Keratinocyte (primary cell): Measurements from ENCODE around the gene PTPN6. TPM values are rescaled to one million over a fixed set of nuclear protein-coding genes. Genes with fewer than 3 reads are reported as not detected.

Experiments used
- DNase-seq: peaks from one replicate; pipeline ENCODE4 v3.0.0-alpha.2; 2011; ENCODE audit warnings: low read depth, missing footprints, low spot score
- FAIRE-seq: peaks from 2 replicates; lab custom pipeline; 2011; peaks lifted over from hg19 to GRCh38; lab: Jason Lieb, UNC
- H2AFZ ChIP-seq: 2 replicates; pipeline ENCODE4 v1.6.0; 2012; ENCODE audit warnings: low read length, control low read depth, inconsistent platforms; ENCODE audit not compliant: control insufficient read depth
- H3K27ac ChIP-seq: 2 replicates; pipeline ENCODE4 v1.5.1; 2011; ENCODE audit warnings: low read length; ENCODE audit not compliant: control insufficient read depth, insufficient read depth
- H3K27me3 ChIP-seq: 3 replicates; pipeline ENCODE4 v1.6.0; 2011; ENCODE audit warnings: low read length; ENCODE audit not compliant: control insufficient read depth, insufficient read depth; ENCODE audit errors: extremely low read depth
- H3K36me3 ChIP-seq, 2 experiments: 2 replicates in 1 of 2; 3 replicates in 1 of 2; pipeline ENCODE4 v1.5.1; 2011; ENCODE audit warnings: low read length in 2 of 2, mild to moderate bottlenecking in 1 of 2; ENCODE audit not compliant: control insufficient read depth in 2 of 2, insufficient read depth in 2 of 2; ENCODE audit errors: extremely low read depth in 1 of 2
- H3K4me1 ChIP-seq: 3 replicates; pipeline ENCODE4 v1.5.1; 2011; ENCODE audit warnings: low read length; ENCODE audit not compliant: control insufficient read depth, insufficient read depth; ENCODE audit errors: extremely low read depth
- H3K4me2 ChIP-seq: 3 replicates; pipeline ENCODE4 v1.6.0; 2011; ENCODE audit warnings: low read depth, low read length; ENCODE audit not compliant: control insufficient read depth, insufficient read depth; ENCODE audit errors: extremely low read depth
- H3K4me3 ChIP-seq, 3 experiments: fragments of 200-600 bp in 1 of 3; sonication (generic) in 1 of 3; 2 replicates in 2 of 3; 3 replicates in 1 of 3; pipeline ENCODE4 v1.5.1; 2011 to 2016; ENCODE audit warnings: low read length in 3 of 3, mild to moderate bottlenecking in 3 of 3, control low read depth in 2 of 3, inconsistent platforms in 1 of 3, low read depth in 1 of 3, mixed read lengths in 1 of 3, mixed run types in 1 of 3, moderate library complexity in 1 of 3; ENCODE audit not compliant: control insufficient read depth in 2 of 3, insufficient read depth in 2 of 3; ENCODE audit errors: extremely low read depth in 1 of 3
- H3K79me2 ChIP-seq: 2 replicates; pipeline ENCODE4 v1.6.0; 2012; ENCODE audit warnings: low read length; ENCODE audit not compliant: control insufficient read depth, insufficient read depth
- H3K9ac ChIP-seq: 3 replicates; pipeline ENCODE4 v1.6.0; 2011; ENCODE audit warnings: low read length; ENCODE audit not compliant: control insufficient read depth, insufficient read depth; ENCODE audit errors: extremely low read depth
- H3K9me1 ChIP-seq: 3 replicates; pipeline ENCODE4 v1.6.0; 2011; ENCODE audit warnings: low read length; ENCODE audit not compliant: control insufficient read depth, insufficient read depth; ENCODE audit errors: extremely low read depth
- H3K9me3 ChIP-seq: 2 replicates; pipeline ENCODE4 v1.5.1; 2012; ENCODE audit warnings: low read depth, low read length; ENCODE audit not compliant: control insufficient read depth
- H4K20me1 ChIP-seq: 3 replicates; pipeline ENCODE4 v1.6.0; 2011; ENCODE audit warnings: low read length; ENCODE audit not compliant: control insufficient read depth, insufficient read depth; ENCODE audit errors: extremely low read depth
- EZH2 ChIP-seq: IDR thresholded peaks from one replicate; pipeline ENCODE4 v1.6.1; 2012; ENCODE audit warnings: inconsistent platforms, mild to moderate bottlenecking, low read length, moderate library complexity
- dilution Hi-C: fragments of 300-500 bp; cut with MboI; formaldehyde crosslinking; loops from one replicate; pipeline ENCODE4 v1.7.0; 2020; ENCODE audit warnings: low sequenced_read_pairs; ENCODE audit not compliant: extremely low pct_ligation_motif_present
- polyA plus RNA-seq, 5 experiments: library from polyadenylated mRNA; depleted of rRNA in 3 of 5; stranded (reverse) in 3 of 5; stranded (forward) in 1 of 5; unstranded in 1 of 5; fragments of >200 nt; gene quantifications; 1 replicate in 1 of 5; 2 replicates in 3 of 5; 3 replicates in 1 of 5; pipeline versions ENCODE4 v1.2.1 to v1.2.3, GENCODE V29; 2011 to 2012; ENCODE audit warnings: missing spikeins in 2 of 5, low read depth in 1 of 5, low replicate concordance in 1 of 5
- TF ChIP-seq, protein P1 (sequence below), 3 experiments: IDR thresholded peaks in 1 of 3; conservative IDR thresholded peaks in 1 of 3; optimal IDR thresholded peaks in 1 of 3; 2 replicates in 2 of 3; 3 replicates in 1 of 3; pipeline versions ENCODE3 to v1.5.1; 2011; ENCODE audit warnings: low read length in 3 of 3, mild to moderate bottlenecking in 3 of 3, moderate library complexity in 2 of 3, control low read depth in 1 of 3, inconsistent platforms in 1 of 3; ENCODE audit not compliant: insufficient read depth in 2 of 3; ENCODE audit errors: extremely low read depth in 1 of 3

Gene PTPN6
- polyA plus RNA-seq, 1 donor (not counting 4 experiments of a cell fraction or from before 2014, with no cell fraction given) = 18.7 TPM

DNA sequence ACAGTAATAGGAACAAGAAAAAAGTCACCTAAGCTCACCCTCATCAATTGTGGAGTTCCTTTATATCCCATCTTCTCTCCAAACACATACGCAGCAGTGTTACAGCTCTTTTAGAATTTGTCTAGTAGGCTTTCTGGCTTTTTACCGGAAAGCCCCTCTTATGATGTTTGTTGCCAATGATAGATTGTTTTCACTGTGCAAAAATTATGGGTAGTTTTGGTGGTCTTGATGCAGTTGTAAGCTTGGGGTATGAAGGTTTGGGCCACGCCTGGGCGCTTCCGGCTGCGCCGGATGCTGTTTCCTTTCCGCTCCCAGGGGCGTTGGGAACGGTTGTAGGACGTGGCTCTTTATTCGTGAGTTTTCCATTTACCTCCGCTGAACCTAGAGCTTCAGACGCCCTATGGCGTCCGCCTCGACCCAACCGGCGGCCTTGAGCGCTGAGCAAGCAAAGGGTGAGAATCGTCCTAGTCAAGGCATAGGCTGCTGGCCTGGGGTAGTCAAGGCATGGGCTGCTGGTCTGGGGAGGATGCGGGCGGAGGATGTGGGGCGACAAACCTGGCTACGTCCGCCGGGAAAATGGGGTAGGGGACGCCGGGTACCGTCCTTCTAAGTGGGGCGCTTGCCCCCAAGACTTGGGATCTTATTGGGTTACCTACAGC lies 7.3 kb upstream of the PTPN6 start, which contains the start of the genes C12orf57 and RNU7-1:
TSS of gene C12orf57 (plus strand) at position 301 of the 659 bp plus-strand sequence. CDS start at position 401, 100 bp downstream.
TSS of gene RNU7-1 (plus strand) at position 95 of the 659 bp plus-strand sequence.
- H2AFZ ChIP-seq = peak within 1 kb of the TSS; percentile 68
- H3K4me3 ChIP-seq = peak within 1 kb of the TSS; percentile 42 to 74 (median 56)
- H3K79me2 ChIP-seq = peaks cover 6% of the 10 kb centered on the region
- dilution Hi-C loops = no loop called here
- peaks cover 27% of the 10 kb centered on the region for H3K4me1 ChIP-seq
- DNase-seq = no peak
- peak within 1 kb of the TSS; percentile 87 for H3K9ac ChIP-seq
- peak within 1 kb of the TSS; percentile 95 for H3K4me2 ChIP-seq
- no peak for FAIRE-seq
- H3K36me3 ChIP-seq = peaks cover 10 to 16% of the 10 kb centered on the region in 2 experiments
- no peaks in the 10 kb centered on the region for H3K27me3 ChIP-seq
- TF ChIP-seq, protein P1, sequence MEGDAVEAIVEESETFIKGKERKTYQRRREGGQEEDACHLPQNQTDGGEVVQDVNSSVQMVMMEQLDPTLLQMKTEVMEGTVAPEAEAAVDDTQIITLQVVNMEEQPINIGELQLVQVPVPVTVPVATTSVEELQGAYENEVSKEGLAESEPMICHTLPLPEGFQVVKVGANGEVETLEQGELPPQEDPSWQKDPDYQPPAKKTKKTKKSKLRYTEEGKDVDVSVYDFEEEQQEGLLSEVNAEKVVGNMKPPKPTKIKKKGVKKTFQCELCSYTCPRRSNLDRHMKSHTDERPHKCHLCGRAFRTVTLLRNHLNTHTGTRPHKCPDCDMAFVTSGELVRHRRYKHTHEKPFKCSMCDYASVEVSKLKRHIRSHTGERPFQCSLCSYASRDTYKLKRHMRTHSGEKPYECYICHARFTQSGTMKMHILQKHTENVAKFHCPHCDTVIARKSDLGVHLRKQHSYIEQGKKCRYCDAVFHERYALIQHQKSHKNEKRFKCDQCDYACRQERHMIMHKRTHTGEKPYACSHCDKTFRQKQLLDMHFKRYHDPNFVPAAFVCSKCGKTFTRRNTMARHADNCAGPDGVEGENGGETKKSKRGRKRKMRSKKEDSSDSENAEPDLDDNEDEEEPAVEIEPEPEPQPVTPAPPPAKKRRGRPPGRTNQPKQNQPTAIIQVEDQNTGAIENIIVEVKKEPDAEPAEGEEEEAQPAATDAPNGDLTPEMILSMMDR (optimal IDR thresholded peaks at IDR 0.05 in 1 of 3, IDR thresholded peaks at IDR 0.05 in 1 of 3, conservative IDR thresholded peaks at IDR 0.05 in 1 of 3; ENCODE audit: extremely low read depth in 1 of 3, insufficient read depth in 2 of 3, low read length in 3 of 3) = no peak
- no peak for TF ChIP-seq EZH2
- peak within 1 kb of the TSS; percentile 100 for H3K27ac ChIP-seq
- H4K20me1 ChIP-seq = no peaks in the 10 kb centered on the region
- no peaks in the 10 kb centered on the region for H3K9me3 ChIP-seq
- no peaks in the 10 kb centered on the region for H3K9me1 ChIP-seq

DNA sequence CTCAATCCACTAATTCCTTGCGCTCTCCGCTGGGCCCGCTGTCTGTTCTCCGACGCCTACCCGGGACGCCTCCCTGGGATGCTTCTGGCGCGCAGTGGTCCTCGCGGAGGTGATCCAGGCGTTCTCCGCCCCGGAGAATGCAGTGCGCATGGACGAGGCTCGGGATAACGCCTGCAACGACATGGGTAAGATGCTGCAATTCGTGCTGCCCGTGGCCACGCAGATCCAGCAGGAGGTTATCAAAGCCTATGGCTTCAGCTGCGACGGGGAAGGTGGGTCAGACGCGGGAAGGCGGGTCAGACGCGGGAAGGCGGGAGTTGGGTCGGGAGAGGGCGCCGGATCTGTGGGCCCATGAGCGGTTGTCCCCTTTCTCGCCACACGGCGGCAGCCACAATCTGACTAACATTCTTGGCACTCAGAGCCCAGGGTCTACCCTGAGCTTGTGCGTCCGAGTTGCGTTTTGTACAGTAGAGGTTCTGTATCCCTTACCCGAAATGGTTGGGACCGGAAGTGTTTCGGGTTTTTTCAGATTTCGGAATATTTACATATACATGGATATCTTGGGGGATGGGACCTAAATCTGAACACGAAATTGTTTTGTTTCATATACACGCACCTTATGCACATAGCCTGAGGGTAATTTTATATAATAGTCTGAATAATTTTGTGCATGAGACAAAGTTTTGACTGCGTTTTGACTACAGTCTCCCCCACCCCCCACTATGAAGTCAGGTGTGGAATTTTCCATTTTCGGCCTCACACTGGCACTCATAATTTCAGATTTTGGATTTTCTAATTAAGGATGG lies 6.6 kb upstream of the PTPN6 start:
- Histone ChIP-seq H3K4me3 (peak overlapping the region; percentile 42 to 74 (median 56)), H3K9ac (peak overlapping the region; percentile 87), H4K20me1 (no peaks in the 10 kb centered on the region), H3K4me2 (peak overlapping the region; percentile 95), H3K36me3 (peaks cover 5 to 13% of the 10 kb centered on the region in 2 experiments), H2AFZ (peak overlapping the region; percentile 10), H3K9me3 (no peaks in the 10 kb centered on the region), H3K4me1 (peaks cover 27% of the 10 kb centered on the region), H3K9me1 (no peaks in the 10 kb centered on the region), H3K27me3 (no peaks in the 10 kb centered on the region), H3K27ac (peak overlapping the region; percentile 100), H3K79me2 (peaks cover 6% of the 10 kb centered on the region)
- dilution Hi-C loops = no loop called here
- FAIRE-seq (no peak), DNase-seq (no peak)
- no peak for TF ChIP-seq EZH2
- TF ChIP-seq, protein P1 (optimal IDR thresholded peaks at IDR 0.05 in 1 of 3, IDR thresholded peaks at IDR 0.05 in 1 of 3, conservative IDR thresholded peaks at IDR 0.05 in 1 of 3; ENCODE audit: extremely low read depth in 1 of 3, insufficient read depth in 2 of 3, low read length in 3 of 3) = peak in 2 of 3 experiments; percentile 89 to 91
